HG03060 (cell line): ENCODE results near the gene EP300.
"Not testable (repeated sequence)": the region's sequence is repeated elsewhere in the genome, so short reads cannot be mapped to it uniquely, and the experiment has no call there.

ENCODE experiments used
- ATAC-seq: cut with Tn5 transposase; IDR thresholded peaks from one replicate; pipeline ENCODE4 v1.9.1; 2021; ENCODE audit warnings: low read depth, moderate number of reproducible peaks; ENCODE audit not compliant: unreplicated experiment

Gene EP300

DNA sequence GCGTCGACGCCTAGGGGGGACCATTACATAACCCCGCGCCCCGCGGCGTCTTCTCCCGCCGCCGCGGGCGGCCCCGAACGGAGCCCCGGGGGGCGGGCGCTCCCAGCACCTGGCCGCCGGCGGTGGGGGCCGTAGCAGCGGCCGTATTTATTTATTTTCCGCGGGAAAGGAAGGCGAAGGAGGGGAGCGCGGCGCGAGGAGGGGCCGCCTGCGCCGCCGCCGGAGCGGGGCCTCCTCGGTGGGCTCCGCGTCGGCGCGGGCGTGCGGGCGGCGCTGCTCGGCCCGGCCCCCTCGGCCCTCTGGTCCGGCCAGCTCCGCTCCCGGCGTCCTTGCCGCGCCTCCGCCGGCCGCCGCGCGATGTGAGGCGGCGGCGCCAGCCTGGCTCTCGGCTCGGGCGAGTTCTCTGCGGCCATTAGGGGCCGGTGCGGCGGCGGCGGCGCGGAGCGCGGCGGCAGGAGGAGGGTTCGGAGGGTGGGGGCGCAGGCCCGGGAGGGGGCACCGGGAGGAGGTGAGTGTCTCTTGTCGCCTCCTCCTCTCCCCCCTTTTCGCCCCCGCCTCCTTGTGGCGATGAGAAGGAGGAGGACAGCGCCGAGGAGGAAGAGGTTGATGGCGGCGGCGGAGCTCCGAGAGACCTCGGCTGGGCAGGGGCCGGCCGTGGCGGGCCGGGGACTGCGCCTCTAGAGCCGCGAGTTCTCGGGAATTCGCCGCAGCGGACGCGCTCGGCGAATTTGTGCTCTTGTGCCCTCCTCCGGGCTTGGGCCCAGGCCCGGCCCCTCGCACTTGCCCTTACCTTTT is at the start of gene EP300:
Gene EP300 (plus strand): TSS at position 570 of the 795 bp plus-strand sequence. CDS start 413 bp downstream, outside the sequence.
- no peak for ATAC-seq

DNA sequence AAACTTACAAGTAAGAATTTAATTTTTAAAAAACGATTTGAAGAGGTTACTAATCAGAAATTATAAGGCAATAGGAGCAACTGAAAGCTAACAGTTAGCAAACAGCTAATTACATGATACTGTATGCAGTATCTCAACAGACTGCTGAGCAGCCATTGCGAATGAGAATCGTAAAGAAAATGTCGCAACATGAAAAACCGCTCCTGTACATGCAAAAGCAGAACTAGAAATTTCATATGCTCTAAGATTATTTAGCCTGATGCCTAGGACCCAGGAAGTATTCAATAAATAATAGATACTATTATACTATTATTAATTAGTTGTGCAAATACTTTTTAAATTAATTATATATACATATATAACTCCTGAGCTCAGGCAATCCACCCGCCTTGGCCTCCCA is 48.7 kb upstream of the EP300 start:
- ATAC-seq: no peak

DNA sequence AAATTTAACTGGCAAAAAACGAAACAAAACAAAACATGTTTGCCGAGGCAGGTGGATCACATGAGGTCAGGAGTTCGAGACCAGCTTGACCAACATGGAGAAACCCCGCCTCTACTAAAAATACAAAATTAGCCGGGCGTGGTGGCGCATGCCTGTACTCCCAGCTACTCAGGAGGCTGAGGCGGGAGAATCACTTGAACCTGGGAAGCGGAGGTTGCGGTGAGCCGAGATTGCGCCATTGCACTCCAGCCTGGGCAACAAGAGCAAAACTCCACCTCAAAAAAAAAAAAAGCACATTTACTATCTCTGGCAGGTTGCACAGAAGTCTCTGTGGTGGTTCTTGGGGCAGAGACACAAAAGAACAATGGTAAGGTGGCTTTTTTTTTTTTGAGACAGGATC is 46.8 kb upstream of the EP300 start:
- ATAC-seq: not testable (repeated sequence)

DNA sequence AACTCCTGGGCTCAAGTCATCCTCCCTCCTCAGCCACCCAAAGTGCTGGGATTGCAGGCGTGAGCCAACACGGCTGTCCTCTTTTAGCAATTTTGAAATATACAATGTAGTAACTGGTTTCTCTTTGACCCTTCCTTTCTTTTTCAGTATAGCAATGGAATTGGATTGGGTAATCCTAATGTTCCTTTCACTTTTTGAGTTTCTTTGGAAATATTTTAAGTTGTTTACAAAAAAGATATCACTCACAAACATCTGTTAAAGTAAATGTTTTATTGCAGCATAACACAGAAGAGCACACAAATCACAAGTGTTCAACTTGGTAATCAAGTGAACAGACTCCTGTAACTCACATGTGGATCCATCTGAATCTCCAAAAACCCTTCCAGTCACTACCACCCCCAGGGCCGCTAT is 44.6 kb upstream of the EP300 start:
- no peak for ATAC-seq

DNA sequence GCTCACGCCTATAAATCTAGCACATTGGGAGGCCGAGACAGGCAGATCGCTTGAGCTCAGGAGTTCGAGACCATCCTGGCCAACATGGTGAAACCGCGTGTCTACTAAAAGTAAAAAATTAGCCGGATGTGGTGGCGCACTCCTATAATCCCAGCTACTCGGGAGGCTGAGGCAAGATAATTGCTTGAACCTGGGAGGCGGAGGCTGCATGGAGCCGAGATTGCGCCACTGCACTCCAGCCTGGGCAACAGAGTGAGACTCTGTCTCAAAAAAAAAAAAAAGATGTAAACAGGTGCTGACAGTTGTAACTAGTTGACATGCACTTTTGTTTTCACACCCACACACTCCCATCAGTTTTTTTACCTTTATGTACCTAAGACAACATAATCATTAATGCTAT is 44.0 kb upstream of the EP300 start:
- not testable (repeated sequence) for ATAC-seq

DNA sequence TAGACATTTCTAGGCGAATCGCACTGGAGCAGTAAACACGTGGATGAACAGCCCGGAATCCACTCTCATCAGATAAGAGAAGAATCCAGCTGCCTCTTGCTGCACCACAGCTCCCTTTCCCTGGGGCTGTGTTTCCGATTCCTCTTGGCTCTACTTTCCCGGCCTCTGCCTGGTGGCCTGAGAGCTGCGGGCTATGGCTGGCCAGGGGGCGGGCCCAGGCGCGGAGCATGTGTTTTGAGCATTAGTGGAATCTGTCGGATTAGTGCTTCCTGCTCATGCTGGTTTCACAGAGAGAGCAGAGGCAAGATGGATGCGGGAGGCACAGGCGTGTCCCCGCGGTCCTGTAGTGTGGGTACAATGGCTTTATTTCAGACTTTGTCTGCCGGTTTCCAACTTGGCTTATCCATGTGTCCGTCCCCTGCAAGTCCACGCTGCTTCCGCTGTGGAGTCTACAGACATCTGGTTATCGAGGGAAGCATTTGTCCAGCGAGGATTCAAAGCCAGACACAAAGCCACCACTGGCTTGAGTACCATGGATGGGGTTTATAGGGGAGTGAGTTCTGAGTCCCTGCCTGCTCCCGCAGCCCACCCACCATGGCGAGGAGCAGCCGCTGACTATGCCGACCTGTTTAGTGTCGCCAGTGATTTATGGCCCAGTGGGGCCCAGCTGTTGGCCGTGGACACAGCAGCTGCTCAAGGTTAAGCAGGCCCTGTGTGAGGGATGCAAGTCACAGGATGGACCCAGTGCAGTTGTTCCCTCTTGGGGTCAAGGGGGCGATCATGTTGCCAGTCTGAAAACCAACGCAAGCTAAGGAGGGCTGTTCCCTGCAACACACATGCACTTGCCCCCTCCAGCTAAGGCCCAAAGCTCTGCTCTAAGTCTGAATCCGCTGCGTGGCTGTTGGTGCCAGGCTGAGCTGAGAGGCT is 43.3 kb upstream of the EP300 start:
- no peak for ATAC-seq

DNA sequence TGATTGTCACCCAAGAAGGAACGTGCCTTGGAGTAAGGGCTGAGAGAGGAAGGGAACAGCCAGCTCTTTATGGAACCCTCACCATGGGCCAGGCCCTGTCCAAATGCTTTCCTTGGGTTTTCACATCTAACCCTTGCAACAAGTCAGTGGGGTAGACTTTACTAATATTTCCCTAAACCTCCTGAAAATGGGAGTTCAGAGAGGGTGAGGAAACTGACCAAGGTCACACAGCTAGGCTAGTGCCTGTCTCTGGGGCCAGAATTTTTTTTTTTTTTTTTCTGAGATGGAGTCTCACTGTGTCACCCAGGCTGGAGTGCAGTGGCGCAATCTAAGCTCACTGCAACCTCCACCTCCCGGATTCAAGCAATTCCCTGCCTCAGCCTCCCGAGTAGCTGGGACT is 42.6 kb upstream of the EP300 start:
- not testable (repeated sequence) for ATAC-seq

DNA sequence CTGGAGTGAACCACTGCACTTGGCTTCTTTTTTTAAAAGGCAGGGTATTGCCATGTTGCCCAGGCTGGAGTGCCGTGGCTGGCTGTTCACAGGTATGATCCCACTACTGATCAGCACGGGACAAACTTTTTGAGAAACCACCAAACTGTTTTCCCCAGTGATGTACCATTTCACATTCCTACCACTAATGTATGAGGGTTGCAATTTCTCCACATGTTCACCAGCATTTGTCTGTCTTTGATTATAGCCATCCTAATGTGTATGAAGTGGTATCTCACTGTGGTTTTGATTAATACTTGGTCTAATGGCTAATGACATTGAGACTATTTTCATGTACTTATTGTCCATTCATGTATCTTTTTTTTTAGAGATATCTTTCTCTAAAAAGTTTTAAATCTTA is 41.5 kb upstream of the EP300 start:
- ATAC-seq: no peak

DNA sequence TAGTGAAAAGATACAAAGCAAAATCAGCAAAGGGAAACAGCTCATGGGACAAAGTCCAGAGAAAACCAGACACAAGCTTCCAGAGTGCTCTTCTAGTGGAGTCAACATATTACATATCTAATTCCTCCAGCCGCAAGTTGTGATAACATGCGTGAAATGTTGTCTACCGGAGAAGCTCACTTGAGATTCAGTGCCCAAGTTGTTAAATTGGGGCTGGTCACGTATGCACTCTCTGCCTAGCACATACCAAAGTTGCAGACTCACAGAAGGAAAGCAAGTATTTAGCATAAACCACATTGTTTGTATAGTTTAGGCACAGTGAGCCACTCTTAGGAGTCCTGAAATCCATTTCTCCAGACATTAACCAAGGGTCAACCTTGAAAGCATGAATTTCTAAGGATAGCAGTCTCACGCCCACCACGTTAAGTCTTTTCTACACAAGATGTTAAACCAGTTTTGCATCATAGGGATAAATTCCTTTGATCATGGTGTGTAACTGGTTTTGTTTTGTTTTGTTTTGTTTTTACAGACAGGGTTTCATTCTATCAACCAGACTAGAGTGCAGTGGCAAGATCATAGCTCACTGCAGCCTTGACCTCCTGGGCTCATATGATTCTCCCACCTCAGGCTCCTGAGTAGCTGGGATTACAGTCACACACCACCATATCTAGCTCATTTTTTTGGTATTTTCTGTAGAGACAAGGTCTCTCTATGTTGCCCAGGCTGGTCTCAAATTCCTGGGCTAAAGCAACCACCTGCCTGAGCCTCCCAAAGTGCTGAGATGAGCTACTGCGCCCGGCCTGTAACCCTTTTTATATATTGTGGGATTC is 39.5 kb upstream of the EP300 start:
- ATAC-seq: no peak

DNA sequence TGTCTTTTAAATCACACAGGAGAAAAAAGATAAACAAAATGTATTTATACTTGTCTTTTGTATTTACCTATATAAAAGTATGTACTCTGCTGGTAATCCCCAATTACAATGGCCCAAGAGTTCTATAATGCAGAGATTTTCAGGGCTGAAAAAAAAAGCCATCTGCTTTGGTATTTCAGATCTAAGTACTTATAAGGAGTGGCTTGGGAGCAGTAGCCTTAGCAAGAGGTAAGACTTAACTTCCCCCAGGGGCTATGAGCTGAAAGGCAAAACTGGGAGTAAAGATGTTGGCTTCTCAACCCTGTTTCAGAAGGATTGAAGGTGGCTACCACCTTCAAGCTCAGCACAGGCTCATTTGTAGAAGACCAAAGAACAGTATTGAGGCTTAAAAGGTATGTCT is 35.3 kb upstream of the EP300 start:
- ATAC-seq: no peak

DNA sequence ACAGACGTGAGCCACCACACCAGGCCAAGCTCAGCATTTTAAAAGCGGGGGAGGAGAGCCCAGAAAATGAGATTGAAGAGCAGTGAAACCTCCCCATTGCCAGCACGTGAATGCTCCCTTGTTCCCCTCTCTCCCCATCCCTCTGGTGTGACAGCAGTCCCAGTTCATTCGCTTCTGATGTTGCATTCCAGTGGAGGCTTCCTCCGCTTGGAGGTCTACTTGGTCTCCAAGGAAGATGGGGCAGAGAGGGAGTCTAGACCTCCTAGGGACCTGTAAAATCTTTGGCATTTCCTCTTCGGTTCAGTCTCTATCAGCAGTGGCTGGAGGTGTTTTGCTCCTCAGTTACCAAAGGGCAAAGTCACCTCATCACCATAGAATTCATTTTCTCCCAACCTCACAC is 30.2 kb upstream of the EP300 start:
- no peak for ATAC-seq

DNA sequence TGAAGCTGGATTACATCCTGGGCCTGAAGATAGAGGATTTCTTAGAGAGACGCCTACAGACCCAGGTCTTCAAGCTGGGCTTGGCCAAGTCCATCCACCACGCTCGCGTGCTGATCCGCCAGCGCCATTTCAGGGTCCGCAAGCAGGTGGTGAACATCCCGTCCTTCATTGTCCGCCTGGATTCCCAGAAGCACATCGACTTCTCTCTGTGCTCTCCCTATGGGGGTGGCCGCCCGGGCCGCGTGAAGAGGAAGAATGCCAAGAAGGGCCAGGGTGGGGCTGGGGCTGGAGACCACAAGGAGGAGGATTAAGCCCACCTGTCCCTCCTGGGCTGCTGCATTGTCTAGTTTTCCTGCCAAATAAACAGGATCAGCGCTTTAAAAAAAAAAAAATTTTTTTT is 28.1 kb upstream of the EP300 start:
- not testable (repeated sequence) for ATAC-seq

DNA sequence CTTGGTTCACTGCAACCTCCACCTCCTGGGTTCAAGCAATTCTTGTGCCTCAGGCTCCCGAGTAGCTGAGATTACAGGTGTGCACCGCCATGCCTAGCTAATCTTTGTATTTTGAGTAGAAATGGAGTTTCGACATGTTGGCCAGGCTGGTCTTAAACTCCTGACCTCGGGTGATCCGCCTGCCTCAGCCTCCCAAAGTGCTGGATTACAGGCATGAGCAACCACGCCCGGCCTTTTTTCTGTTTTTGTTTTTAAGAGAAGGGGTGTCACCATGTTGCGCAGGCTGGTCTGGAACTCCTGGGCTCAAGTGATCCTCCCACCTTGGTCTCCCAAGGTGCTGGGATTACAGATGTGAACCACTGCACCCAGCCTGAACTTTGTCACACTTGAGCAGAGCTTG is 26.1 kb upstream of the EP300 start:
- not testable (repeated sequence) for ATAC-seq

DNA sequence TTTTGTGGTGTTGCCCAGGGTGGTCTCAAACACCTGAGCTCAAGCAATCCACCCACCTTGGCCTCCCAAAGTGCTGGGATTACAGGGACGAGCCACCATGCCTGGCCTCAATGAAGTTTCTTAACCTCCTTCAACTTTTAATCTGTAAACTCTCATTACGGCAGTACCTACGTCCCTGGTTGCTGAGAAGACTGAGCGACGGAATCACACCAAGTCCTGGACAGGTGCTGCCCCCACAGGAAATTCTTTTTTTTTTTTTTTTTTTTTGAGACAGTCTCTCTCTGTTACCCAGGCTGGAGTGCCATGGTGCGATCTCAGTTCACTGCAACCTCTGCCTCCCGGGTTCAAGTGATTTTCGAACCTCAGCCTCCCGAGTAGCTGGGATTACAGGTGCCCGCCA is 24.4 kb upstream of the EP300 start:
- not testable (repeated sequence) for ATAC-seq

DNA sequence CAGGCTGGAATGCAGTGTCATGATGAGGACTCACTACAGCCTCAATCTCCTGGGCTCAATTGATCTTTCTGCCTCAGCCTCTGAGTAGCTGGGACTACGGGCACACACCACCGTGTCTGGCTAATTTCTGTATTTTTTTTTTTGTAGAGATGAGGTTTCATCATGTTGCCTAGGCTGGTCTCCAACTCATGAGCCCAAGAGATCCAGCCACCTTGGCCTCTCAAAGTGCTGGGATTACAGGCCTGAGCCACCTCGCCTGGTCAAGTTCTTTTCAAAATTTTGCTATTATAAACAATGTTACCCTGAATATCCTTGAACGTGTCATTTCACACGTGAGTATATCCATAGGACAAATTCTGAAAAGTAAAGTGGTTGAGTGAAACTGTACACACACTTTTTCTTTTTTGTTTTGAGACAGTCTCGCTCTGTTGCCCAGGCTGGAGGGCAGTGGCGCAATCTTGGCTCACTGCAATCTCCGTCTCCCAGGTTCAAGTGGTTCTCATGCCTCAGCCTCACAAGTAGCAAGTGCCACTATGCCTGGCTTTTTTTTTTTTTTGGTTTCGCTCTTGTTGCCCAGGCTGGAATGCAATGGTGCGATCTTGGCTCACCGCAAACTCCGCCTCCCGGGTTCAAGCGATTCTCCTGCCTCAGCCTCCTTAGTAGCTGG is 21.6 kb upstream of the EP300 start:
- no peak for ATAC-seq

DNA sequence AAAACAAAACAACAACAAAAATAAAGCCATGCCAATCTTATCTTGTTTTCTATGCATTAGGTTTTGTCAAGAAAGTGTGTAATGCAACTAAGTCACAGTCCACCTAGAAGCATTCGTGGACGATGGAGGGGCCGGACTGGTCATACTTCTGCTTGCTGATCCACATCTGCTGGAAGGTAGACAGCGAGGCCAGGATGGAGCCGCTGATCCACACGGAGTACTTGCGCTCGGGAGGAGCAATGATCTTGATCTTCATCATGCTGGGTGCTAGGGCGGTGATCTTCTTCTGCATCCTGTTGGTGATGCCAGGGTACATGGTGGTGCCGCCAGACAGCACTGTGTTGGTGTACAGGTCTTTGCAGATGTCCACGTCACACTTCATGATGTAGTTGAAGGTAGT is 18.3 kb upstream of the EP300 start:
- no peak for ATAC-seq

DNA sequence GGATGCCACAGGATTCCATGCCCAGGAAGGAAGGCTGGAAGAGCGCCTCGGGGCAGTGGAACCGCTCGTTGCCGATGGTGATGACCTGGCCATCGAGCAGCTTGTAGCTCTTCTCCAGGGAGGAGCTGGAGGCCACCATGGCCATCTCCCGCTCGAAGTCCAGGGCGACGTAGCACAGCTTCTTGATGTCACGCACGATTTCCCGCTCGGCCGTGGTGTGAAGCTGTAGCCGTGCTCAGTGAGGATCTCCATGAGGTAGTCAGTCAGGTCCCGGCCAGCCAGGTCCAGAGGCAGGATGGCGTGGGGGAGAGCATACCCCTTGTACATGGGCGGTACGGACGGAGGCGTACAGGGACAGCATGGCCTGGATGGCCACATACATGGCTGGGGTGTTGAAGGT is 17.9 kb upstream of the EP300 start:
- no peak for ATAC-seq

DNA sequence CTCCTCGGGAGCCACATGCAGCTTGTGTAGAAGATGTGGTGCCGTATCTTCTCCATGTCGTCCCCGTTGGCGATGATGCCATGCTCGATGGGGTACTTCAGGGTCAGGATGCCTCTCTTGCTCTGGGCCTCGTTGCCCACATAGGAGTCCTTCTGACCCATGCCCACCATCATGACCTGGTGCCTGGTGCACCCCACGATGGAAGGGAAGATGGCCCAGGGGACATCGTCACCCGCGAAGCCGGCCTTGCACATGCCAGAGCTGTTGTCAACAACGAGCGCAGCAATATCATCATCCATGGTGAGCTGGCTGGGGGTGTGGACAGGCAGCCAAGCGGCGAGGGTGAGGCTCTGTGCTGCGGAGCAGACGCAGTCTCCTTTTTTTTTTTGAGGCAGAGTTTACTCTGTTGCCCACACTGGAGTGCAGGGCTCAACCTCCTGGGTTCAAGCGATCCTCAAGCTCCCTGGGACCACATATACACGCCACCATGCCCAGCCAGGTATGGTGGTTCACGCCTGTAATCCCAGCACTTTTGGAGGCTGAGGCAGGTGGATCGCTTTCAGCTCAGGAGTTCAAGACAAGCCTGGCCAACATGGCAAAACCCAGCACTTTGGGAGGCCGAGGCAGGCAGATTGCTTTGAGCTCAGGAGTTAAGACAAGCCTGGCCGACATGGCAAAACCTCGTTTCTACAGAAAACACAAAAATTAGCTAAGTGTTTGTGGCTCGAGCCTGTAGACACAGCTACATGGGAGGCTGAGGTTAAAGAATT is 17.3 kb upstream of the EP300 start:
- no peak for ATAC-seq

DNA sequence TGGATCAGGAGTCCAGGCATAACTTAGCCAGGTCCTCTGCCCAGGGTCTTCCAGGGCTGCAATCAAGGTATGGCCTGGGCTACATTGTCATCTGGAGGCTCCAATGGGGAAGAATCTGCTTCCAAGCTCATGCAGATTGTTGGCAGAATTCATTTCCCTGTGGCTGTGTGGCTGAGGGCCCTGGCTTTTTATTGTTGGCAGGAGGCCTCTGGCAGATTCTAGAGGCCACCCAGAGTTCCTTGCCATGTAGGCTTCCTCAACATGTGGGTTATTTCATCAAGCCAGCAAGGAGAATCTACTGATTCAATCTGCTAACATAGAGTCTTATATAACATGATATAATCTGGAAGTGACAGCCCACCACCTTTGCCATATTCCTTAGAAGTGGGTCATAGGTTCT is 16.4 kb upstream of the EP300 start:
- no peak for ATAC-seq
